Esophagus mucosa (tissue), 1 donor: ENCODE data around the gene RREB1. TPM values are rescaled to one million over a fixed set of nuclear protein-coding genes. Genes with fewer than 3 reads are reported as not detected.

ENCODE experiments used
- ATAC-seq: fragments of 200-7000 bp; cut with Tn5 transposase; one replicate; pipeline ENCODE4 v1.9.1; 2020
- total RNA-seq: library from RNA; stranded (reverse); gene quantifications from one replicate; pipeline ENCODE4 v1.2.4, GENCODE V29; 2023
- donor health status: DM: yes; HTN: yes; CAD: no.

The RREB1 gene
- total RNA-seq, 1 donor from 2014 or later, result 75.8 TPM

GRCh38 chr6:7229376-7230326 is 121.9 kb downstream of the RREB1 start:
- ATAC-seq, result no peak

DNA sequence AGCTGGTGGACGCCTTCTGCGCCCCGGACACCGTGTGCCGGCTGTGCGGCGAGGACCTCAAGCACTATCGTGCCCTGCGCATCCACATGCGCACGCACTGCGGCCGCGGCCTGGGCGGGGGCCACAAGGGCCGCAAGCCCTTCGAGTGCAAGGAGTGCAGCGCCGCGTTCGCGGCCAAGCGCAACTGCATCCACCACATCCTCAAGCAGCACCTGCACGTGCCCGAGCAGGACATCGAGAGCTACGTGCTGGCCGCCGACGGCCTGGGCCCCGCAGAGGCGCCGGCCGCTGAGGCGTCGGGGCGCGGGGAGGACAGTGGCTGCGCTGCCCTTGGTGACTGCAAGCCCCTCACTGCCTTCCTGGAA is 122.5 kb downstream of the RREB1 start:
- ATAC-seq, result no peak

GRCh38 chr6:7230956-7231713 is 123.4 kb downstream of the RREB1 start:
- no peak for ATAC-seq

DNA sequence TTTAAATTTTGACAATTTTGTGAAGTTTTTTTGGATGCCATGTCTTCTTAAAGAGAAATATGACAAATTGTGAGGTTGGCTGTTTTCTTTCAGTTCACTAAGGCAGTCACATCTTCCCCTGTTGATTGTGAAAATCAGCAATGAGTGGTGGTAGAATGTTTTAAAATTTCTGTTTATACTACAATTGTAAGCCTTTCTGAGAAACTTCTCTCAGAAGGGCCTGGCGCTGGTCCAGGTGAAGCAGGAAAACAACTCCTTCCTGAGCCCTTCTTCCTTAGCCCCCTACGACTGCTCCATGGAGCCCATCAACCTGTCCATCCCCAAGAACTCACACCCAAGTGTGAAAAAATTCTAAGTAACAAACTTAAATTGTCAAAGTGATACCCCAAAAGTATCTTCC is 124.6 kb downstream of the RREB1 start:
- ATAC-seq, result no peak

DNA sequence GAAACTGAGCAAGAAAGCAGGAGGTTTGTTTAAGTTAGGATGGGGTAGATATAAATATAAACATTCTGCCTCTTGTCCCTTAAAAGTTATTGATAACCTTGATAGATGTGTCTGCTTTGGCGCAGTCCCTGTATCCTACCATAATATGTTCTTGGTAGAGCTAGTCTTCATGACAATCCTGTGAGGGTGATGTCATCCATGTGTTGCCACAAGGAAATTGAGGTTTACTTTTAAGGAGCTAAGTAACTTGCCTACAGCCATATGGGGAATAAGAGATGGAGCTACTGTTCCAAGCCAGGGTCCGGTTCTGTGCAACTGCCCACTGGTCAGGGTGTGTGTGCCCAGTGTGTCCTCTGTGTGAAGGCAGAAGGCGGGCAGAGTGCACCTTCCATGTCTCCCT is 126.8 kb downstream of the RREB1 start:
- no peak for ATAC-seq

- peak; percentile 43 for ATAC-seq
These were observed 128.0 kb downstream of the RREB1 start for GRCh38 chr6:7235712-7236305.

DNA sequence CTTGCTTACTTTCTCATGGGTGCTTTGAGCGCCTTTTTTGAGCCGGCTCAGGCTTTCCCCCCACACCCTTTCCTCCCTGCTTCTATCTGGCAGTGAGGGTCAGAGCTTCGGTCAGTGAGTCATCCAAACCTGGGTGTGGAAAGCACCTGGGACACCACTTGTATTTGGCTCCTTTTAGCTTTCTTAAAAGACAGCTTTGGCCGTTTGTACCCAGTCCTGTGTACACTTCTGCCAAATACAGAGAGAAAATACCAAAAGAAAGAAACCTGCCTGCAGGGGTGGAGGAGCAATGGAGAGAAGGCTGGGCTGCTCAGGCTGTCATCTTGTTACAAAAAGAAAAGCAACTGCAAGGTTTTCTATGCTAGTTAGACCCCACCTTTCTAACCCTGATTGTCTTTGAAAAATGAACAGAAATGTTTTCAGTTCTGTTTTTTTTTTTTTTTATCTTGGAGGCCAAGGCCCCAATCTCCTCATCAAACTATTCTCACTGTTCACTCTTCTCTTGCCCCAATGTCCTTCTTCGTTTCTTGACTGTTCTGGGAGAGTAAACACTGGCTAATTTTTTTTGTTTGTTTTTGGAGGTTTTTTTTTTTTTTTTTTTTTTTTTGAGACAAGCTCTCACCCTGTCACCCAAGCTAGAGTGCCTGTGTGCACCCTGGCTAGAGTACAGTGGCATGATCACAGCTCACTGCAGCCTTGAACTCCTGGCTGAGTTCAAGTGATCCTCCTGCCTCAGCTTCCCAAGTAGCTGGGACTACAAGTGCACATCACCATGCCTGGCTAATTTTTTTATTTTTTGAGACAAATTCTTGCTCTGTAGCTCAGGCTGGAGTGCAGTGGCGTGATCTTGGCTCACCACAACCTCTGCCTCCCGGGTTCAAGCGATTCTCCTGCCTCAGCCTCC is 128.8 kb downstream of the RREB1 start:
- ATAC-seq, result peak; percentile 72

GRCh38 chr6:7237653-7238188 is 130.0 kb downstream of the RREB1 start:
- ATAC-seq, result peak; percentile 1

GRCh38 chr6:7238526-7238899 is 130.8 kb downstream of the RREB1 start:
- ATAC-seq, result no peak

- ATAC-seq, result peak; percentile 77
These were observed 131.3 kb downstream of the RREB1 start for GRCh38 chr6:7238900-7239589.

GRCh38 chr6:7239590-7239948 is 131.8 kb downstream of the RREB1 start:
- no peak for ATAC-seq

- no peak for ATAC-seq
These were observed 132.6 kb downstream of the RREB1 start for GRCh38 chr6:7240351-7240750.

GRCh38 chr6:7241160-7241559 is 133.4 kb downstream of the RREB1 start:
- no peak for ATAC-seq

DNA sequence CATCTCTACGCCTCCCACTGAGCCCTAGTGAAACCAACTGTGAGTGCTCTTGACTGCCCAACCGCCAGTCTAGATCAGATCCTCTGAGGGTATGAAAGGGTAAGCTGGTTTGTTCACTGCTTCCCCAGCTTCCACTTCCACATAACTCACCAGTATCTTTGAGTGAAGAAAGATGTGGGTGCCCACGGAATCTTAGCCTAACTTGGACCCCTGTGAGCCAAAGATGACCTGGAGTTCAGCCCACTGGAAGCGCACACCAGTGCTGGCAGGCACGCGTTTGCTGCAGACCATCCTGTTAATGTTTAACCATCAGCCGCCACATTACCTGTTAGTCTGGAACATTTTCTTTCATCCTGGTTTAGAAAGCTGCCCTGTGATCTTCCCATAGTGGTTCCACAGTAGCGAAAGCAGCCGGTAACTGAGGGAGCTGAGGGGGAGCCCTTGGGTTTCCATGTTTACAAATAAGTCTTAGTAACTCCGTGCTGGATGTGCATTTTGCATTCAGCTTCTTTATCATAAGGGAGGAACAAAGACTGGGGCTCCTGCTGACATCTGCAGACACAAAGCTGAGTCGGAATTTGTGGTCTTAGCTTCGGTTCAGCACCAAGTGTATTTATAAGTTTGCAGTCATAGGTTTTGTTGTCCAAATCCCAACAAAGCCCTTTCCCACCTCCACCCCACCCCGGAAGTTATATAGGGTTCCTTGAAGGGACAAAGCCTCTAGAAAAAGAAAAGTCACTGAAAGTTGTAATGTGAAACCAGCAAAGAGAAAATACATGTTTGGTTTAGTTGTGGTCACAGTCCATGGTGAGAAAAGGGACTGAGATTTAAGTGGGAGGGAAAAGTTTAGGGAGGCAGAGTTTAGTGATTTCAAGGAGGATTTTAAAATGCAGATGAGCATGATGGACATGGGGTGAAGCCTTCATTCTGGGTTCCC is 134.2 kb downstream of the RREB1 start:
- ATAC-seq, result no peak

DNA sequence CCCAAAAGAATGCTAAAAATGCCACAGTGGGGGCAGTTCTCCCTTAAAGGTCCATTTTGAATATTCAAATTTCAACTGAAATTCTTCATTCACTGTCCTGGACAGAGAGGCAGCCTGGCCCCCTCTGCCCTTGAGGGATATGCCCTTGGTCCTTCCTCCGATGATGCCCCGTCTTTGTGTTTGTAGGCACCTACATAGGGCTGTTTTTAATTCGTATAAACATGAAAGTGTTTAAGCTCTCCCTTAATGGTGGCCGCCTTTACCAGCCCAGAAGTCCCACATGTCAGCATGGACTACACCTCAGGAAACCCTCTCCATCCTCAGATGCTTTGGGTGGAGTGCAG is 135.0 kb downstream of the RREB1 start:
- ATAC-seq, result no peak

GRCh38 chr6:7243179-7243981 is 135.6 kb downstream of the RREB1 start:
- peak; percentile 63 for ATAC-seq

- no peak for ATAC-seq
These were observed 138.1 kb downstream of the RREB1 start for GRCh38 chr6:7245668-7246393.

DNA sequence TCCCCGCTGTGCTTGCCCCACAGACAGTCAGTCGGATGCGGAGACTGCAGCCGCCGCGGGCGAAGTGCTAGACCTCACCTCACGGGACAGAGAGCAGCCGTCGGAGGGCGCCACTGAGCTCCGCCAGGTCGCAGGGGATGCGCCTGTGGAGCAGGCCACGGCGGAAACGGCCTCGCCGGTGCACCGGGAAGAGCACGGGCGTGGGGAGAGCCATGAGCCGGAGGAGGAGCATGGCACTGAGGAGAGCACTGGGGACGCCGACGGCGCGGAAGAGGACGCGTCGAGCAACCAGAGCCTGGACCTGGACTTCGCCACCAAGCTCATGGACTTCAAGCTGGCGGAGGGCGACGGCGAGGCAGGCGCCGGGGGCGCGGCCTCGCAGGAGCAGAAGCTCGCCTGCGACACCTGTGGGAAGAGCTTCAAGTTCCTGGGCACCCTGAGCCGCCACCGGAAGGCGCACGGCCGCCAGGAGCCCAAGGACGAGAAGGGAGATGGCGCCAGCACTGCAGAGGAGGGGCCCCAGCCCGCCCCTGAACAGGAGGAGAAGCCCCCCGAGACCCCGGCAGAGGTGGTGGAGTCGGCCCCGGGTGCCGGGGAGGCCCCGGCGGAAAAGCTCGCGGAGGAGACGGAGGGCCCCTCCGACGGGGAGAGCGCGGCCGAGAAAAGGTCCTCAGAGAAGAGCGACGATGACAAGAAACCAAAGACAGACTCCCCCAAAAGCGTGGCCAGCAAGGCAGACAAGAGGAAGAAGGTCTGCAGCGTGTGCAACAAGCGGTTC is 138.8 kb downstream of the RREB1 start:
- no peak for ATAC-seq
